AG09309 (cell line): ENCODE data around the gene SERPINA6.
"Not testable (repeated sequence)": the region's sequence is repeated elsewhere in the genome, so short reads cannot be mapped to it uniquely, and the experiment has no call there.

Source experiments
- DNase-seq: peaks from one replicate; pipeline ENCODE4 v3.0.0-alpha.2; 2010; ENCODE audit warnings: low read depth
- H3K4me3 ChIP-seq: 2 replicates; pipeline ENCODE4 v1.5.1; 2011; ENCODE audit warnings: mild to moderate bottlenecking, low read depth, low read length, moderate library complexity; ENCODE audit not compliant: control insufficient read depth
- CTCF ChIP-seq: IDR thresholded peaks from 2 replicates; pipeline ENCODE4 v1.5.1; 2011; ENCODE audit warnings: mild to moderate bottlenecking, low read depth, low read length, inconsistent platforms; ENCODE audit not compliant: insufficient read depth, control insufficient read depth; ENCODE audit errors: missing control alignments

Gene SERPINA6

DNA sequence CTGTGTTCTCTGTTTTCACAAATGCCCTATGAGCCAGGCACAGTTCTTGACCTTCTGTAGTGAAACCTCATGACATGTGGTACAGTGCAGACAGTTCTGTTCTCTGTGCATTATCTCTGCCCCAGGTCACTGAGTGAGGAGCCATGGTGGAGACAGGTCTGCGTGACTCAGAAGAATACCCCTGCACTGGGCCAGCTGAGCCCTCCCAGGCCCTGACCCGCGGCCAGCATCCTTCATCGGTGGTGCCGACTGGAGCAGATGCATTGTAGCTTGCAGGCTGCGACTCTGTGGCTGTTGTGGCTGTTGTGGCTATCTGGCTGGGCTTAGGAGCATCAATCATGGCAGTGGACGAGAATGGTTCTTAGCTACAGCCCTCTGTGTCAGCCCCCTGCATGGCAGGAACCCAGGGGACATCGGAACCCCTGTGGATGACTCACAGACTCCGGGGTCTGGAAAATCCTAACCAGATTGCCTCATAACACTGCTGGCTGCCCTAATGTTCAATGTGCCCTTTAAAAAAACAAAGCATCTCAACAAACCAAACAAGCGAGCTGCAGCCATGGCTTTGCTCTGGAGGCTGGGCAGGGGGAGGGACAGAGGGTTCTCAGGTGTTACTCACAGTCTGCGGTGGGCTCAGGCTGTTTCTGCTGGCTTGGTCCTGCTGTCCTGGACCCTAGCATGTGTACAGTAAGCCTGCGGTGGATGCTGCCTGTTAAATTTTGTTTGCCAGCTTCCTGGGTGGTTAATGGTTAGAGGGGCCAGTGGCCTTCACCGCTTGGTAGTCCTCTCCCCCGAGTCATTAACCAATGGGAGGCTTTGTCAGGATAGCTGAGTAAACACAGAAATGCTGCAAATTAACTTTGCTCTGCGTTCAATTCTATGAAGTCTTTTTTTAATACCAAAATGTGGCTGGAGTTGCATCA lies at the start of gene SERPINA6:
Gene SERPINA6 (minus strand): TSS at position 689 of the 923 bp plus-strand sequence. CDS start 8,688 bp downstream, outside the sequence.
- no peak within 1 kb of the TSS for H3K4me3 ChIP-seq
- no peak for DNase-seq
- TF ChIP-seq CTCF: no peak

- no peak for TF ChIP-seq CTCF
- H3K4me3 ChIP-seq: no peak overlapping the region
- no peak for DNase-seq
Observed at GRCh38 chr14:94372021-94372605, 49.0 kb upstream of the SERPINA6 start.

GRCh38 chr14:94370524-94370910 lies 47.4 kb upstream of the SERPINA6 start:
- no peak for TF ChIP-seq CTCF
- DNase-seq: no peak
- no peak overlapping the region for H3K4me3 ChIP-seq

DNA sequence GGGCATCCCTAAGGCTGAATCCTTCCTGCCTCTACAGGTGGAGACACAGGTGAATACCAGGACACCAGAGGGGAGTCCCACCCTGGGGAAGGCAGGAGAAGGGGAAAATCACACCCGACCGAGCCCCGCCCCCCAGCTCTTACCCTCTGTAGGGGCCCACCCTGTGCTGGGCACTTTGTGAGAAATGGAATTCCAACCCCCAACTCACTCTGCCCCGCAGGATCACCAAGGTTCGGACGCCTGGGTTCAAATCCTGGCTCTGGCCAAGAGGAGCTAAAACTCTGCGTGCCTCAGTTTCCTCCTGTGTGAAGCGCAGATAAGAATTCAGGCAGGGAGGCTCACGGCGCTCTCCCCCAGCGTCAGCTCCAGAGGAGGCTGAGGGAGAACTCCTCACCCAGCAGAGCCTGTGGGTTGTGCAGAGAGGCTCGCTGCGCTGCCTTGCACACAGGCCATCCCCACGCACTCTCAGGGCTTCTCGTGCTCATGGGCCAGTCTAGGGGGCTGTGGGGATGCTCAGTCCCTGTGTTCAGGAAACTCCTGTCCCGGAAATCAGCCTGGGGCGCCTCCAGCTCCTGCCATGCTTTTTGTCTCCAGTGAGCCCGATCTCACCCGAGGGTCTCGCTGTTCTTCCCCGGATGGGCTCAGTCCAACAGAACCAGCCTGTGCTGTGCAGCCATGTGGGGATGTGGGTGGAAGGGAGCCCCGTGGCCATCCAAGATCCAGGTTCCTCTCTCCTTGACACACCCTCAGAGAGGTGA lies 46.8 kb upstream of the SERPINA6 start:
- not testable (repeated sequence) for DNase-seq, H3K4me3 ChIP-seq

DNA sequence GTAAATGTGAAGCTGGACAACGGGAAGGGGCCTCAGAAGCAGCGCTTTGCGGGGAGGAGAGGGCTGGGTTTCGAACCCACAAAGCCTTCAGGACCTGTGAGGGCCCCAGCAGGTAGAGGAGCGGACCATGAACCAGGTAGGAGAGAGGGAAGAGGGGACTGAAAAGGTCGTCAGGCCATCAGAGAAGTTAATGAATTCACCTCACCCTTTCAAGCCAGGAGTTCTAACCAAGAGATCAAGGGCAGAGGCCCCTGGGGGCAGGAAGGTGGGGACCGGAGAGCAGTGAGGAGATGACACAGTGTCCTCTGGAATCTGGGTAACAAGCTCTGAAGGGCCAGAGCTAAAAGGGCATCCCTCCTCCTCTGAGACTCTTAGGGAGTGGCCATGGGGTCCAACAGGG lies 45.8 kb upstream of the SERPINA6 start:
- DNase-seq: no peak
- no peak for TF ChIP-seq CTCF
- no peak overlapping the region for H3K4me3 ChIP-seq

GRCh38 chr14:94368243-94368590 lies 45.1 kb upstream of the SERPINA6 start:
- TF ChIP-seq CTCF: no peak
- no peak overlapping the region for H3K4me3 ChIP-seq
- DNase-seq: no peak
